PFSK-1 (cell line): ENCODE results near the gene GPR25.

Experiments used
- FOXP2 ChIP-seq: optimal IDR thresholded peaks from 2 replicates; pipeline ENCODE3; 2011; ENCODE audit warnings: borderline replicate concordance, control low read depth, inconsistent platforms; ENCODE audit not compliant: insufficient read depth; ENCODE audit errors: extremely low read length, extremely low read depth
- POLR2AphosphoS5 ChIP-seq: IDR thresholded peaks from 2 replicates; pipeline ENCODE4 v1.6.1; 2012; ENCODE audit warnings: low read depth, mild to moderate bottlenecking, control low read depth, low read length, moderate library complexity
- REST ChIP-seq, 2 experiments: IDR thresholded peaks; 2 replicates each; pipeline versions ENCODE4 v1.6.1 to v1.8.0; 2011 to 2012; ENCODE audit warnings: low read depth in 2 of 2, low read length in 2 of 2, control low read depth in 1 of 2, inconsistent platforms in 1 of 2, mild to moderate bottlenecking in 1 of 2, moderate library complexity in 1 of 2; ENCODE audit not compliant: insufficient read depth in 1 of 2
- SIN3A ChIP-seq: IDR thresholded peaks from 2 replicates; pipeline ENCODE4 v1.6.1; 2012; ENCODE audit warnings: mild to moderate bottlenecking, low read length, moderate library complexity, borderline replicate concordance; ENCODE audit not compliant: insufficient read depth
- TAF1 ChIP-seq: IDR thresholded peaks from 2 replicates; pipeline ENCODE4 v1.6.1; 2012; ENCODE audit warnings: low read length, control low read depth, borderline replicate concordance; ENCODE audit not compliant: insufficient read depth

Gene GPR25

GRCh38 chr1:200895801-200896530 lies 23.2 kb downstream of the GPR25 start:
- TF ChIP-seq FOXP2, result no peak
- no peak for TF ChIP-seq TAF1
- no peak for TF ChIP-seq REST (IDR thresholded peaks at IDR 0.05; ENCODE audit: insufficient read depth in 1 of 2, low read depth in 2 of 2, low read length in 2 of 2)
- no peak for TF ChIP-seq SIN3A
- no peak for TF ChIP-seq POLR2AphosphoS5

- no peak for TF ChIP-seq REST (IDR thresholded peaks at IDR 0.05; ENCODE audit: insufficient read depth in 1 of 2, low read depth in 2 of 2, low read length in 2 of 2)
- no peak for TF ChIP-seq FOXP2
- no peak for TF ChIP-seq TAF1
- no peak for TF ChIP-seq POLR2AphosphoS5
- TF ChIP-seq SIN3A, result no peak
Measured at GRCh38 chr1:200896531-200897196, 23.9 kb downstream of the GPR25 start.

GRCh38 chr1:200897259-200897658 lies 24.5 kb downstream of the GPR25 start:
- no peak for TF ChIP-seq TAF1
- TF ChIP-seq SIN3A, result no peak
- TF ChIP-seq POLR2AphosphoS5, result no peak
- TF ChIP-seq REST (IDR thresholded peaks at IDR 0.05; ENCODE audit: insufficient read depth in 1 of 2, low read depth in 2 of 2, low read length in 2 of 2), result no peak
- no peak for TF ChIP-seq FOXP2

GRCh38 chr1:200899015-200899386 lies 26.2 kb downstream of the GPR25 start:
- TF ChIP-seq TAF1 (no peak), REST (IDR thresholded peaks at IDR 0.05; ENCODE audit: insufficient read depth in 1 of 2, low read depth in 2 of 2, low read length in 2 of 2) (no peak), FOXP2 (no peak), POLR2AphosphoS5 (no peak), SIN3A (no peak)
